K562 (cell line): Measurements from ENCODE around the gene CD96. TPM values are rescaled to one million over a fixed set of nuclear protein-coding genes. Genes with fewer than 3 reads are reported as not detected.

Experiments used
- ATAC-seq: fragments of 200-7000 bp; cut with Tn5 transposase; 3 replicates; pipeline ENCODE4 v1.9.1; 2020; ENCODE audit warnings: moderate library complexity
- BruUV-seq: library from RNA; stranded (reverse); fragments of 400-500 nt; replicated peaks from 2 replicates; lab custom pipeline; 2021; lab: Mats Ljungman, UMichigan
- CTCF ChIA-PET: fragments of 300-600 bp; formaldehyde crosslinking; extraction: SDS; loops from one replicate; lab custom pipeline; 2021; ENCODE audit warnings: low intra/inter-chr PET ratio; lab: Yijun Ruan, JAX
- POLR2A ChIA-PET: fragments of 300-600, 350-650 bp; sonication (Branson Sonifier 250); formaldehyde crosslinking; extraction: SDS; loops from one replicate; lab custom pipeline; 2021; ENCODE audit warnings: antibody characterized with exemption, inconsistent platforms; lab: Yijun Ruan, JAX
- DNase-seq, 4 experiments: peaks; one replicate each; pipeline versions ENCODE4 v3.0.0 to v3.0.0-alpha.2; 2011 to 2018; ENCODE audit warnings: low spot score in 3 of 4, mixed read lengths in 3 of 4; ENCODE audit errors: extremely low read depth in 1 of 4
- FAIRE-seq: peaks from 2 replicates; lab custom pipeline; 2011; peaks lifted over from hg19 to GRCh38; lab: Jason Lieb, UNC
- H2AFZ ChIP-seq: 2 replicates; pipeline ENCODE4 v1.6.0; 2011; ENCODE audit warnings: low read depth, low read length, control low read depth, inconsistent platforms
- H3K27ac ChIP-seq: fragments of 200-600 bp; 3 replicates; pipeline ENCODE4 v1.8.0; 2011; ENCODE audit warnings: low read depth, mild to moderate bottlenecking, control low read depth, inconsistent platforms, low read length, moderate library complexity, mixed read lengths; ENCODE audit errors: extremely low read depth
- H3K27me3 ChIP-seq, 2 experiments: fragments of 300-600 bp in 1 of 2; 2 replicates in 1 of 2; 3 replicates in 1 of 2; pipeline versions ENCODE4 v1.6.0 to v1.8.0; 2011; ENCODE audit warnings: inconsistent platforms in 2 of 2, low read length in 2 of 2, mild to moderate bottlenecking in 1 of 2, mixed read lengths in 1 of 2, moderate library complexity in 1 of 2; ENCODE audit not compliant: control insufficient read depth in 2 of 2, insufficient read depth in 2 of 2
- H3K36me3 ChIP-seq: fragments of 300-600 bp; 3 replicates; pipeline ENCODE4 v1.8.0; 2011; ENCODE audit warnings: mild to moderate bottlenecking, low read length, inconsistent platforms; ENCODE audit not compliant: control insufficient read depth, insufficient read depth
- H3K4me1 ChIP-seq, 2 experiments: fragments of 200-600 bp in 1 of 2; replicated peaks in 1 of 2; 2 replicates in 1 of 2; 3 replicates in 1 of 2; pipeline versions ENCODE4 v1.5.1 to v1.8.0; 2011; ENCODE audit warnings: inconsistent platforms in 2 of 2, low read length in 2 of 2, mild to moderate bottlenecking in 1 of 2, mixed read lengths in 1 of 2, moderate library complexity in 1 of 2; ENCODE audit not compliant: control insufficient read depth in 2 of 2, insufficient read depth in 2 of 2
- H3K4me2 ChIP-seq: 2 replicates; pipeline ENCODE4 v1.6.1; 2011; ENCODE audit warnings: low read length, control low read depth, inconsistent platforms, mixed read lengths; ENCODE audit not compliant: insufficient read depth
- H3K4me3 ChIP-seq: fragments of 200-600 bp; sonication (generic), shearing (Covaris generic); 2 replicates; pipeline ENCODE4 v1.5.1; 2016; ENCODE audit warnings: control low read depth, inconsistent platforms
- H3K79me2 ChIP-seq: fragments of 200-600 bp; 3 replicates; pipeline ENCODE4 v1.8.0; 2011; ENCODE audit warnings: low read length, inconsistent platforms; ENCODE audit not compliant: control insufficient read depth, insufficient read depth
- H3K9ac ChIP-seq, 2 experiments: 2 replicates each; pipeline versions ENCODE4 v1.6.0 to v1.6.1; 2011; ENCODE audit warnings: low read depth in 2 of 2, low read length in 2 of 2, control low read depth in 1 of 2, inconsistent platforms in 1 of 2, mild to moderate bottlenecking in 1 of 2, mixed read lengths in 1 of 2; ENCODE audit not compliant: insufficient read depth in 1 of 2
- H3K9me1 ChIP-seq: one replicate; pipeline ENCODE4 v1.6.0; 2011; ENCODE audit warnings: inconsistent platforms, mild to moderate bottlenecking, low read length, moderate library complexity; ENCODE audit not compliant: control insufficient read depth, insufficient read depth
- H3K9me3 ChIP-seq: replicated peaks from 2 replicates; pipeline ENCODE4 v1.5.1; 2011; ENCODE audit warnings: low read depth, low read length, inconsistent platforms; ENCODE audit not compliant: control insufficient read depth, insufficient read depth
- H4K20me1 ChIP-seq: replicated peaks from 2 replicates; pipeline ENCODE4 v1.6.1; 2011; ENCODE audit warnings: low read length, inconsistent platforms, mixed read lengths; ENCODE audit not compliant: control insufficient read depth, insufficient read depth
- CBFA2T2 ChIP-seq: fragments of 450-650 bp; conservative IDR thresholded peaks from 2 replicates; pipeline ENCODE4 v1.6.1; 2017; ENCODE audit warnings: mild to moderate bottlenecking
- CC2D1A ChIP-seq: fragments of 450-650 bp; IDR thresholded peaks from 2 replicates; pipeline ENCODE4 v1.6.1; 2017; ENCODE audit warnings: mild to moderate bottlenecking
- ELF1 ChIP-seq: fragments of 200-800 bp; sonication (Bioruptor generic); IDR thresholded peaks from 2 replicates; pipeline ENCODE4 v1.6.1; 2016; ENCODE audit warnings: missing genetic modification characterization, missing compliant biosample characterization
- HDAC3 ChIP-seq: fragments of 450-650 bp; IDR thresholded peaks from 2 replicates; pipeline ENCODE4 v1.6.1; 2018; ENCODE audit warnings: borderline replicate concordance, mild to moderate bottlenecking, moderate library complexity; ENCODE audit not compliant: partially characterized antibody
- KLF10 ChIP-seq: fragments of 250-450 bp; sonication (Bioruptor Pico); IDR thresholded peaks from 2 replicates; pipeline ENCODE4 v1.6.1; 2021; ENCODE audit warnings: matching md5 sums
- MTA3 ChIP-seq: fragments of 450-650 bp; formaldehyde crosslinking; IDR thresholded peaks from 2 replicates; pipeline ENCODE4 v1.6.1; 2017; ENCODE audit warnings: mild to moderate bottlenecking, borderline replicate concordance
- NFIX ChIP-seq: fragments of 250-450 bp; sonication (Bioruptor Pico); IDR thresholded peaks from 2 replicates; pipeline ENCODE4 v1.4.0; 2020; ENCODE audit warnings: low read depth, mild to moderate bottlenecking, moderate library complexity
- PCBP1 ChIP-seq: fragments of 200-400 bp; formaldehyde crosslinking; IDR thresholded peaks from 2 replicates; pipeline ENCODE4 v1.6.1; 2018; ENCODE audit warnings: mild to moderate bottlenecking, low read depth, low read length; ENCODE audit not compliant: poor library complexity, severe bottlenecking
- RBM17 ChIP-seq: fragments of 200-400 bp; formaldehyde crosslinking; IDR thresholded peaks from 2 replicates; pipeline ENCODE4 v1.6.1; 2017; ENCODE audit warnings: low read depth, mild to moderate bottlenecking, low read length, borderline replicate concordance
- ZFX ChIP-seq: sonication (generic); formaldehyde crosslinking; IDR thresholded peaks from 2 replicates; pipeline ENCODE4 v1.8.0; 2022; ENCODE audit warnings: mild to moderate bottlenecking, missing genetic modification reagents, moderate library complexity
- ZNF445 ChIP-seq: fragments of 250-450 bp; sonication (Bioruptor Pico); IDR thresholded peaks from 2 replicates; pipeline ENCODE4 v1.4.0; 2020; ENCODE audit warnings: low read depth, mild to moderate bottlenecking, moderate library complexity
- ZNF551 ChIP-seq: fragments of 250-450 bp; sonication (Bioruptor Pico); IDR thresholded peaks from 2 replicates; pipeline ENCODE4 v1.5.0; 2021; ENCODE audit warnings: mild to moderate bottlenecking, moderate library complexity
- WGBS: fragments of 100-300 bp; shearing (Covaris generic); methylation state at CpG from one replicate; pipeline ENCODE4 v1.1.6; 2016; ENCODE audit warnings: low coverage, mixed read lengths; ENCODE audit not compliant: insufficient coverage; ENCODE audit errors: missing lambda C conversion rate; 5-methylcytosine and 5-hydroxymethylcytosine counted together
- in situ Hi-C: fragments of 300-500 bp; cut with MboI; formaldehyde crosslinking; loops from 4 replicates; pipeline ENCODE4 v1.15.0; 2018; ENCODE audit warnings: inconsistent platforms, mixed read lengths
- intact Hi-C: fragments of 100-400 bp; cut with micrococcal nuclease; formaldehyde crosslinking; loops from 2 replicates; pipeline ENCODE4 v1.14.2; 2022
- polyA plus RNA-seq, 8 experiments: library from polyadenylated mRNA; depleted of rRNA in 4 of 8; stranded (reverse) in 5 of 8; unstranded in 3 of 8; fragments of >200 nt; fragmentation: Nextera tagmentation in 2 of 8; fragmentation: Illumina TruSeq in 1 of 8; extraction: Ambion mirVana in 2 of 8; extraction: Trizol in 1 of 8; gene quantifications; 2 replicates each; pipeline versions ENCODE4 v1.2.1 to v1.2.3, GENCODE V29; 2011 to 2014; ENCODE audit warnings: inconsistent platforms in 1 of 8, missing spikeins in 1 of 8
- total RNA-seq, 7 experiments: library from RNA; depleted of rRNA in 6 of 7; stranded (reverse); fragments of >200 nt in 6 of 7; fragmentation: Illumina TruSeq in 2 of 7; extraction: Trizol in 2 of 7; gene quantifications; 2 replicates each; pipeline versions ENCODE4 v1.2.1 to v1.2.3, GENCODE V29; 2011 to 2021; ENCODE audit warnings: low replicate concordance in 1 of 7
- TF ChIP-seq, protein P1 (sequence below): fragments of 450-650 bp; IDR thresholded peaks from 2 replicates; pipeline ENCODE4 v1.6.1; 2016; ENCODE audit warnings: missing biosample characterization, missing genetic modification characterization
- TF ChIP-seq, protein P2 (sequence below): fragments of 250-450 bp; sonication (Bioruptor Pico); IDR thresholded peaks from 2 replicates; pipeline ENCODE4 v1.8.0; 2021; ENCODE audit warnings: mild to moderate bottlenecking, moderate library complexity

The CD96 gene
- total and polyA plus RNA-seq, 9 of the 15 experiments (the other 6 are each of a cell fraction or from before 2014, with no cell fraction given) = 0.32 to 5.7 (median 1.2) TPM

DNA sequence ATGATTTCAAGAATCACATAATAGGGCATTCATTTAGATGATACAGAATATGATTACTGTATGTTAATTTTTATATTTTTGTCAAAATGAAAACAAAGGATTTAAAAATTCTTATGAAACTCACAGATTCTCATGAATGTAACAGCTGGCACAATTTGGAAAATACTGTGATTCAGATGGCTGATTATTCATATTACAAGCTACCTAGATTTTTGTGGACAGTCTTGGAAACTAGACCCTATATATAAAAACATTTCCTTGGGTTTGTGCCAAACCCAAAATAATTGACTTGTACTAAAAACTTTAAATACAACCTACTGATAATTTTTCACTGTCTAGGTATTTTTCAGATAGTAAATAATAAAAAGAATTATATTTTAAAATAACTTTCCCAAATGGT is 26.9 kb downstream of the CD96 start (continued):
- no peak for TF ChIP-seq RBM17
- TF ChIP-seq, protein P1, sequence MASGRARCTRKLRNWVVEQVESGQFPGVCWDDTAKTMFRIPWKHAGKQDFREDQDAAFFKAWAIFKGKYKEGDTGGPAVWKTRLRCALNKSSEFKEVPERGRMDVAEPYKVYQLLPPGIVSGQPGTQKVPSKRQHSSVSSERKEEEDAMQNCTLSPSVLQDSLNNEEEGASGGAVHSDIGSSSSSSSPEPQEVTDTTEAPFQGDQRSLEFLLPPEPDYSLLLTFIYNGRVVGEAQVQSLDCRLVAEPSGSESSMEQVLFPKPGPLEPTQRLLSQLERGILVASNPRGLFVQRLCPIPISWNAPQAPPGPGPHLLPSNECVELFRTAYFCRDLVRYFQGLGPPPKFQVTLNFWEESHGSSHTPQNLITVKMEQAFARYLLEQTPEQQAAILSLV = no peak

DNA sequence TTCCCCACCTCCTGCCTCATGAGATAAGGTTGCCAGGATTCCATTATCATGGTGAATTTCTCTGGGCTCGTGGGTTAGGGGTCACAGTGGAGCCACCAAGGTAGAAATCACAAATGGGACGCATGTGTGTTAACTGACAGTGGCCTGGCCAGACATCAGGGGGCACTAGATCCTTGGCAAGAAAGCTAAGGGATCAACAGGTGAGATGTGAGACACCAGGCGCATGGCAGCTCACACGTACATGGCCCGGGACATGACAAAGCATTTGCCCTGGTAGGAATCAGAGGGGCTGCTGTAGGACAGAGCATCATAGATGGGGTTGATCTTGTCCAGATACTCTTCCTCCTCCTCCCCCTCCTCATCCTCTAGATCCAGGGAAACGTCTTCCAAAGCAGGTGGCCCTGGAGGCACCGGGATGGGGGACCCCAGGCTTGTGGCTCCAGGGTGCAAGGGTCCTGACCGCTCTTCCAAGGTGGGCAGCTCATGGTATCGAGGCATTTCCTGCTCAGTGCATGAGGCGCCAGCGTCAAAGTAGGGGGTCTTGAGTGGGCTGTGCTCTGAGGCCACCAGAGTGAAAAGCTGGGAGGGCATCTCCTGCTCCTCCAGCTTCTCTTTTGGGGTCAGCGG is 28.5 kb downstream of the CD96 start:
- intact Hi-C loops = no loop called here
- DNase-seq (no peak), ATAC-seq (no peak), FAIRE-seq (no peak)
- Histone ChIP-seq H3K27me3 (no peaks in the 10 kb centered on the region), H4K20me1 (no peaks in the 10 kb centered on the region), H3K9me1 (no peaks in the 10 kb centered on the region)
- POLR2A ChIA-PET = no interaction called here
- TF ChIP-seq HDAC3 = no peak
- TF ChIP-seq KLF10 = no peak
- TF ChIP-seq, protein P2, sequence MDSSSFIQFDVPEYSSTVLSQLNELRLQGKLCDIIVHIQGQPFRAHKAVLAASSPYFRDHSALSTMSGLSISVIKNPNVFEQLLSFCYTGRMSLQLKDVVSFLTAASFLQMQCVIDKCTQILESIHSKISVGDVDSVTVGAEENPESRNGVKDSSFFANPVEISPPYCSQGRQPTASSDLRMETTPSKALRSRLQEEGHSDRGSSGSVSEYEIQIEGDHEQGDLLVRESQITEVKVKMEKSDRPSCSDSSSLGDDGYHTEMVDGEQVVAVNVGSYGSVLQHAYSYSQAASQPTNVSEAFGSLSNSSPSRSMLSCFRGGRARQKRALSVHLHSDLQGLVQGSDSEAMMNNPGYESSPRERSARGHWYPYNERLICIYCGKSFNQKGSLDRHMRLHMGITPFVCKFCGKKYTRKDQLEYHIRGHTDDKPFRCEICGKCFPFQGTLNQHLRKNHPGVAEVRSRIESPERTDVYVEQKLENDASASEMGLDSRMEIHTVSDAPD (CRISPR knock-in tag) = no peak
- no peak for TF ChIP-seq ZFX (CRISPR knock-in tag)
- TF ChIP-seq NFIX (CRISPR knock-in tag) = no peak
- no peak for TF ChIP-seq CBFA2T2
- TF ChIP-seq PCBP1 = no peak
- TF ChIP-seq ELF1 (tag) = no peak
- TF ChIP-seq CC2D1A = no peak
- no peak for TF ChIP-seq MTA3
- TF ChIP-seq ZNF551 = no peak
- TF ChIP-seq ZNF445 (CRISPR knock-in tag) = no peak
- TF ChIP-seq, all 486 proteins: peak for 0
- WGBS = 20% methylated on average over 6 of the region's 12 CpGs
- H3K9ac ChIP-seq = no peak overlapping the region
- H3K27ac ChIP-seq = no peak overlapping the region
- CTCF ChIA-PET = no interaction called here
- H3K4me1 ChIP-seq = no peaks in the 10 kb centered on the region
- no peak overlapping the region for H2AFZ ChIP-seq
- H3K79me2 ChIP-seq = no peaks in the 10 kb centered on the region
- no peak overlapping the region for H3K4me3 ChIP-seq
- H3K4me2 ChIP-seq = no peak overlapping the region
- H3K36me3 ChIP-seq = no peaks in the 10 kb centered on the region
- in situ Hi-C loops = no loop called here
- no peaks in the 10 kb centered on the region for H3K9me3 ChIP-seq
- BruUV-seq = no TSS peak
